ENCODE data around the gene IFIT1.

Gene IFIT1

GRCh38 chr10:89413398-89413912 is 21.0 kb downstream of the IFIT1 start:
- FAIRE-seq, result no peak
- DNase-seq (ENCODE audit: insufficient read length), result no peak
- no peak for TF ChIP-seq POLR2A (IDR thresholded peaks at IDR 0.05; ENCODE audit: low read depth, low read length)
- TF ChIP-seq POLR2AphosphoS5 (IDR thresholded peaks at IDR 0.05; ENCODE audit: low read depth, low read length), result no peak
- no peak for TF ChIP-seq TAF1 (IDR thresholded peaks at IDR 0.05; ENCODE audit: borderline replicate concordance, low read depth, low read length)

GRCh38 chr10:89414146-89414878 is 21.9 kb downstream of the IFIT1 start, which contains the start of gene IFIT5:
Gene IFIT5 (plus strand): TSS chr10:89414568. CDS start chr10:89414799, 231 bp downstream.
- FAIRE-seq (peak; percentile 84), DNase-seq (ENCODE audit: insufficient read length) (peak; percentile 53)
- TF ChIP-seq POLR2A (IDR thresholded peaks at IDR 0.05; ENCODE audit: low read depth, low read length) (no peak; the same call in none of the 2 replicates), POLR2AphosphoS5 (IDR thresholded peaks at IDR 0.05; ENCODE audit: low read depth, low read length) (no peak; the same call in 1 of the 2 replicates), TAF1 (IDR thresholded peaks at IDR 0.05; ENCODE audit: borderline replicate concordance, low read depth, low read length) (no peak; the same call in 1 of the 2 replicates)

GRCh38 chr10:89414879-89415821 is 22.7 kb downstream of the IFIT1 start:
- DNase-seq (ENCODE audit: insufficient read length) (peak; percentile 35), FAIRE-seq (peak; percentile 70)

GRCh38 chr10:89416465-89416864 is 24.0 kb downstream of the IFIT1 start:
- DNase-seq (ENCODE audit: insufficient read length) (no peak), FAIRE-seq (no peak)
- TF ChIP-seq POLR2A (IDR thresholded peaks at IDR 0.05; ENCODE audit: low read depth, low read length), result no peak
- no peak for TF ChIP-seq POLR2AphosphoS5 (IDR thresholded peaks at IDR 0.05; ENCODE audit: low read depth, low read length)
- no peak for TF ChIP-seq TAF1 (IDR thresholded peaks at IDR 0.05; ENCODE audit: borderline replicate concordance, low read depth, low read length)

More at GRCh38 chr10:89414879-89415821, 22.7 kb downstream of the IFIT1 start:
- TF ChIP-seq POLR2AphosphoS5 (IDR thresholded peaks at IDR 0.05; ENCODE audit: low read depth, low read length), result no peak
- TF ChIP-seq POLR2A (IDR thresholded peaks at IDR 0.05; ENCODE audit: low read depth, low read length), result no peak
- TF ChIP-seq TAF1 (IDR thresholded peaks at IDR 0.05; ENCODE audit: borderline replicate concordance, low read depth, low read length), result no peak

- no peak for DNase-seq (ENCODE audit: insufficient read length)
These were observed 27.1 kb downstream of the IFIT1 start for GRCh38 chr10:89419548-89419947.

GRCh38 chr10:89421018-89421476 is 28.6 kb downstream of the IFIT1 start:
- FAIRE-seq (no peak), DNase-seq (ENCODE audit: insufficient read length) (no peak)
- TF ChIP-seq POLR2A (IDR thresholded peaks at IDR 0.05; ENCODE audit: low read depth, low read length) (no peak), POLR2AphosphoS5 (IDR thresholded peaks at IDR 0.05; ENCODE audit: low read depth, low read length) (no peak), TAF1 (IDR thresholded peaks at IDR 0.05; ENCODE audit: borderline replicate concordance, low read depth, low read length) (no peak)

More at GRCh38 chr10:89419548-89419947, 27.1 kb downstream of the IFIT1 start:
- FAIRE-seq, result no peak
- no peak for TF ChIP-seq POLR2AphosphoS5 (IDR thresholded peaks at IDR 0.05; ENCODE audit: low read depth, low read length)
- TF ChIP-seq POLR2A (IDR thresholded peaks at IDR 0.05; ENCODE audit: low read depth, low read length), result no peak
- TF ChIP-seq TAF1 (IDR thresholded peaks at IDR 0.05; ENCODE audit: borderline replicate concordance, low read depth, low read length), result no peak

GRCh38 chr10:89425000-89425399 is 32.6 kb downstream of the IFIT1 start:
- FAIRE-seq (no peak), DNase-seq (ENCODE audit: insufficient read length) (no peak)
- TF ChIP-seq TAF1 (IDR thresholded peaks at IDR 0.05; ENCODE audit: borderline replicate concordance, low read depth, low read length) (no peak), POLR2A (IDR thresholded peaks at IDR 0.05; ENCODE audit: low read depth, low read length) (no peak), POLR2AphosphoS5 (IDR thresholded peaks at IDR 0.05; ENCODE audit: low read depth, low read length) (no peak)

GRCh38 chr10:89426230-89426868 is 33.9 kb downstream of the IFIT1 start:
- TF ChIP-seq POLR2A (IDR thresholded peaks at IDR 0.05; ENCODE audit: low read depth, low read length), result no peak
- TF ChIP-seq TAF1 (IDR thresholded peaks at IDR 0.05; ENCODE audit: borderline replicate concordance, low read depth, low read length), result no peak
- FAIRE-seq (peak; percentile 88), DNase-seq (ENCODE audit: insufficient read length) (peak; percentile 9)

- DNase-seq (ENCODE audit: insufficient read length), result no peak
- FAIRE-seq, result no peak
- TF ChIP-seq POLR2A (IDR thresholded peaks at IDR 0.05; ENCODE audit: low read depth, low read length), result no peak
- no peak for TF ChIP-seq POLR2AphosphoS5 (IDR thresholded peaks at IDR 0.05; ENCODE audit: low read depth, low read length)
- TF ChIP-seq TAF1 (IDR thresholded peaks at IDR 0.05; ENCODE audit: borderline replicate concordance, low read depth, low read length), result no peak
These were observed 35.2 kb downstream of the IFIT1 start for GRCh38 chr10:89427629-89428028.

- TF ChIP-seq POLR2AphosphoS5 (IDR thresholded peaks at IDR 0.05; ENCODE audit: low read depth, low read length), result no peak
- TF ChIP-seq TAF1 (IDR thresholded peaks at IDR 0.05; ENCODE audit: borderline replicate concordance, low read depth, low read length), result no peak
- TF ChIP-seq POLR2A (IDR thresholded peaks at IDR 0.05; ENCODE audit: low read depth, low read length), result no peak
- no peak for FAIRE-seq
- no peak for DNase-seq (ENCODE audit: insufficient read length)
These were observed 36.5 kb downstream of the IFIT1 start for GRCh38 chr10:89428877-89429276.

Data from GM12892 (cell line).